Right kidney (tissue), 1 donor: ENCODE data around the gene JAK2.
"Not testable (repeated sequence)": the region's sequence is repeated elsewhere in the genome, so short reads cannot be mapped to it uniquely, and the experiment has no call there.

Experiments used
- DNase-seq: peaks from one replicate; pipeline ENCODE4 v3.0.0-alpha.2; 2016

The JAK2 gene

GRCh38 chr9:5042661-5043178, 57.6 kb downstream of the JAK2 start:
- no peak for DNase-seq

GRCh38 chr9:5043381-5043780, 58.3 kb downstream of the JAK2 start:
- DNase-seq = no peak

- DNase-seq = no peak
Observed at GRCh38 chr9:5044160-5044559, 59.1 kb downstream of the JAK2 start.

GRCh38 chr9:5052838-5053237, 67.8 kb downstream of the JAK2 start:
- DNase-seq = no peak

- no peak for DNase-seq
Observed at GRCh38 chr9:5062631-5063030, 77.6 kb downstream of the JAK2 start.

- DNase-seq = no peak
Observed at GRCh38 chr9:5072871-5073270, 87.8 kb downstream of the JAK2 start.

- DNase-seq = no peak
Observed at GRCh38 chr9:5073701-5074100, 88.6 kb downstream of the JAK2 start.

- no peak for DNase-seq
Observed at GRCh38 chr9:5085993-5086392, 100.9 kb downstream of the JAK2 start.

GRCh38 chr9:5089737-5090136, 104.7 kb downstream of the JAK2 start:
- no peak for DNase-seq

GRCh38 chr9:5095795-5096194, 110.7 kb downstream of the JAK2 start:
- no peak for DNase-seq

- no peak for DNase-seq
Observed at GRCh38 chr9:5099466-5099865, 114.4 kb downstream of the JAK2 start.

GRCh38 chr9:5101127-5101526, 116.1 kb downstream of the JAK2 start:
- DNase-seq = not testable (repeated sequence)

GRCh38 chr9:5106517-5106916, 121.4 kb downstream of the JAK2 start:
- not testable (repeated sequence) for DNase-seq

- no peak for DNase-seq
Observed at GRCh38 chr9:5110867-5111681, 126.0 kb downstream of the JAK2 start.

- DNase-seq = no peak
Observed at GRCh38 chr9:5111696-5112095, 126.6 kb downstream of the JAK2 start.

- DNase-seq = no peak
Observed at GRCh38 chr9:5112109-5112592, 127.1 kb downstream of the JAK2 start.

- DNase-seq = no peak
Observed at GRCh38 chr9:5112646-5113045, 127.6 kb downstream of the JAK2 start.

- no peak for DNase-seq
Observed at GRCh38 chr9:5113523-5113922, 128.5 kb downstream of the JAK2 start.

- DNase-seq = no peak
Observed at GRCh38 chr9:5113994-5114748, 129.1 kb downstream of the JAK2 start.

GRCh38 chr9:5122116-5122515, 137.0 kb downstream of the JAK2 start:
- no peak for DNase-seq

- no peak for DNase-seq
Observed at GRCh38 chr9:5122516-5122915, 137.4 kb downstream of the JAK2 start.

- DNase-seq = no peak
Observed at GRCh38 chr9:5140151-5140550, 155.1 kb downstream of the JAK2 start.

GRCh38 chr9:5144217-5144616, 159.1 kb downstream of the JAK2 start:
- DNase-seq = no peak
